Body of pancreas (tissue), 4 donors: Measurements from ENCODE around the gene HDGFL3.

Source experiments
- POLR2A ChIP-seq, 3 donors: fragments of 450-650 bp; IDR thresholded peaks; one replicate each; pipeline ENCODE4 v1.6.1; 2016; ENCODE audit warnings: antibody characterized with exemption in 3 of 3, mild to moderate bottlenecking in 2 of 3
- TF ChIP-seq, protein P1 (sequence below), 7 experiments: fragments of 450-650 bp in 4 of 7; fragments of 200-600 bp in 3 of 7; sonication (generic) in 3 of 7; IDR thresholded peaks; one replicate each; pipeline ENCODE4 v1.5.1; 2016 to 2019; ENCODE audit warnings: antibody characterized with exemption in 7 of 7

DNA sequence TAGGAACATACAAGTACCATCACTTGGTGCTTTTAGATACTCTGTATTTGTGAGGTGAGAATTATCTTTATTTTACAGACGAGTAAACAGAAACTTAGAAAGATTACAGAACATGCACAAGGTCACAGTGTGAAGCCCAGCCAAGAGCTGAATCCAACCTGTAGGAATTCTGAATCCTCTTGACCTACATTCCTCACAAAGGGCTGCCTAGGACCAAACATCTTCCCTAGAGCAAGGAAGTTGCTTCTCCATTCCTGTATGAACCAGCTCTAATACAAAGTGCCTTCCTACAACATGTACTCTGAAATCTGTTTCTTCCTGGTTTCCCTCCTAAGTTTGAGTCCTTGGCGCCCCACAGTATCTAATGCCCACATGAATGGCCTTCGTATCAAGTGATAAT lies 2.9 kb downstream of the HDGFL3 start:
- TF ChIP-seq POLR2A (IDR thresholded peaks at IDR 0.05), result no peak
- TF ChIP-seq, protein P1, sequence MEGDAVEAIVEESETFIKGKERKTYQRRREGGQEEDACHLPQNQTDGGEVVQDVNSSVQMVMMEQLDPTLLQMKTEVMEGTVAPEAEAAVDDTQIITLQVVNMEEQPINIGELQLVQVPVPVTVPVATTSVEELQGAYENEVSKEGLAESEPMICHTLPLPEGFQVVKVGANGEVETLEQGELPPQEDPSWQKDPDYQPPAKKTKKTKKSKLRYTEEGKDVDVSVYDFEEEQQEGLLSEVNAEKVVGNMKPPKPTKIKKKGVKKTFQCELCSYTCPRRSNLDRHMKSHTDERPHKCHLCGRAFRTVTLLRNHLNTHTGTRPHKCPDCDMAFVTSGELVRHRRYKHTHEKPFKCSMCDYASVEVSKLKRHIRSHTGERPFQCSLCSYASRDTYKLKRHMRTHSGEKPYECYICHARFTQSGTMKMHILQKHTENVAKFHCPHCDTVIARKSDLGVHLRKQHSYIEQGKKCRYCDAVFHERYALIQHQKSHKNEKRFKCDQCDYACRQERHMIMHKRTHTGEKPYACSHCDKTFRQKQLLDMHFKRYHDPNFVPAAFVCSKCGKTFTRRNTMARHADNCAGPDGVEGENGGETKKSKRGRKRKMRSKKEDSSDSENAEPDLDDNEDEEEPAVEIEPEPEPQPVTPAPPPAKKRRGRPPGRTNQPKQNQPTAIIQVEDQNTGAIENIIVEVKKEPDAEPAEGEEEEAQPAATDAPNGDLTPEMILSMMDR (IDR thresholded peaks at IDR 0.05), result no peak
